Trophoblast cell (in vitro differentiated cells and primary cell): Measurements from ENCODE around the gene MEF2D. TPM values are rescaled to one million over a fixed set of nuclear protein-coding genes. Genes with fewer than 3 reads are reported as not detected.

Experiments used
- DNase-seq, 2 donors: peaks; one replicate each; pipeline ENCODE4 v3.0.0-alpha.2; 2016
- H2AFZ ChIP-seq: 2 replicates; pipeline ENCODE4 v1.6.1; 2013; ENCODE audit warnings: low read length, moderate library complexity, mild to moderate bottlenecking; ENCODE audit not compliant: insufficient read depth, poor library complexity
- H2AK5ac ChIP-seq: 2 replicates; pipeline ENCODE4 v1.6.1; 2013; ENCODE audit warnings: mild to moderate bottlenecking, low read length
- H2BK120ac ChIP-seq: 2 replicates; pipeline ENCODE4 v1.6.1; 2013; ENCODE audit warnings: low read length, mild to moderate bottlenecking, moderate library complexity; ENCODE audit not compliant: insufficient read depth, poor library complexity
- H2BK12ac ChIP-seq: 2 replicates; pipeline ENCODE4 v1.6.1; 2013; ENCODE audit warnings: mild to moderate bottlenecking, low read length, moderate library complexity
- H2BK5ac ChIP-seq: 2 replicates; pipeline ENCODE4 v1.6.1; 2013; ENCODE audit warnings: low read length, low read depth, moderate library complexity, mild to moderate bottlenecking; ENCODE audit not compliant: poor library complexity
- H3K14ac ChIP-seq: 2 replicates; pipeline ENCODE4 v1.6.1; 2013; ENCODE audit warnings: mild to moderate bottlenecking, low read length
- H3K18ac ChIP-seq: 2 replicates; pipeline ENCODE4 v1.6.1; 2013; ENCODE audit warnings: mild to moderate bottlenecking, low read length
- H3K23ac ChIP-seq: 2 replicates; pipeline ENCODE4 v1.6.1; 2013; ENCODE audit warnings: low read length
- H3K27ac ChIP-seq: 2 replicates; pipeline ENCODE4 v1.5.1; 2013; ENCODE audit warnings: low read depth, mild to moderate bottlenecking, inconsistent platforms, low read length, moderate library complexity
- H3K27me3 ChIP-seq: 2 replicates; pipeline ENCODE4 v1.6.1; 2013; ENCODE audit warnings: inconsistent platforms, mild to moderate bottlenecking, low read length, moderate library complexity; ENCODE audit not compliant: insufficient read depth
- H3K36me3 ChIP-seq, 2 experiments: 1 replicate in 1 of 2; 2 replicates in 1 of 2; pipeline ENCODE4 v1.6.1; 2013; ENCODE audit warnings: low read length in 2 of 2, mild to moderate bottlenecking in 2 of 2, moderate library complexity in 1 of 2; ENCODE audit not compliant: insufficient read depth in 2 of 2, control insufficient read depth in 1 of 2
- H3K4ac ChIP-seq: 2 replicates; pipeline ENCODE4 v1.6.1; 2013; ENCODE audit warnings: low read depth, mild to moderate bottlenecking, low read length, moderate library complexity
- H3K4me1 ChIP-seq, 2 experiments: 1 replicate in 1 of 2; 2 replicates in 1 of 2; pipeline ENCODE4 v1.6.1; 2013; ENCODE audit warnings: low read length in 2 of 2, mild to moderate bottlenecking in 2 of 2, moderate library complexity in 1 of 2; ENCODE audit not compliant: insufficient read depth in 2 of 2, control insufficient read depth in 1 of 2
- H3K4me2 ChIP-seq: 2 replicates; pipeline ENCODE4 v1.6.1; 2013; ENCODE audit warnings: inconsistent platforms, mild to moderate bottlenecking, low read length, moderate library complexity
- H3K4me3 ChIP-seq: 2 replicates; pipeline ENCODE4 v1.5.1; 2013; ENCODE audit warnings: mild to moderate bottlenecking, low read depth, low read length, inconsistent platforms
- H3K79me1 ChIP-seq: one replicate; pipeline ENCODE4 v1.6.1; 2013; ENCODE audit warnings: low read length
- H3K79me2 ChIP-seq: 2 replicates; pipeline ENCODE4 v1.6.1; 2013; ENCODE audit warnings: low read length, mild to moderate bottlenecking; ENCODE audit not compliant: control insufficient read depth, insufficient read depth, poor library complexity
- H3K9ac ChIP-seq: 2 replicates; pipeline ENCODE4 v1.6.1; 2013; ENCODE audit warnings: mild to moderate bottlenecking, low read length
- H3K9me3 ChIP-seq: 2 replicates; pipeline ENCODE4 v1.6.1; 2013; ENCODE audit warnings: low read depth, mild to moderate bottlenecking, control low read depth, inconsistent platforms, low read length; ENCODE audit not compliant: insufficient read depth
- H4K12ac ChIP-seq: 2 replicates; pipeline ENCODE4 v1.6.1; 2013; ENCODE audit warnings: low read depth, mild to moderate bottlenecking, low read length, moderate library complexity
- H4K8ac ChIP-seq: 2 replicates; pipeline ENCODE4 v1.6.1; 2013; ENCODE audit warnings: low read depth, mild to moderate bottlenecking, low read length, moderate library complexity
- H4K91ac ChIP-seq: one replicate; pipeline ENCODE4 v1.6.1; 2013; ENCODE audit warnings: low read depth, mild to moderate bottlenecking, low read length, moderate library complexity
- WGBS: extraction: QIAGEN DNeasy Blood & Tissue Kit; methylation state at CpG from one replicate; pipeline ENCODE4 v1.1.7; 2013; ENCODE audit warnings: missing lambda C conversion rate; ENCODE audit not compliant: insufficient read length, insufficient coverage; ENCODE audit errors: extremely low coverage; 5-methylcytosine and 5-hydroxymethylcytosine counted together
- polyA plus RNA-seq: library from polyadenylated mRNA; stranded (reverse); fragments of 200-250 nt; gene quantifications from 2 replicates; pipeline ENCODE4 v1.2.3, GENCODE V29; 2013

Gene MEF2D
- polyA plus RNA-seq, result 10.5 and 10.7 TPM in 2 replicates

GRCh38 chr1:156500543-156500792 lies at the start of gene MEF2D:
Gene MEF2D (minus strand): TSS chr1:156500775. CDS start chr1:156483292, 17,483 bp downstream.
- no CpG with 5 or more reads among the region's 27 CpGs for WGBS

DNA sequence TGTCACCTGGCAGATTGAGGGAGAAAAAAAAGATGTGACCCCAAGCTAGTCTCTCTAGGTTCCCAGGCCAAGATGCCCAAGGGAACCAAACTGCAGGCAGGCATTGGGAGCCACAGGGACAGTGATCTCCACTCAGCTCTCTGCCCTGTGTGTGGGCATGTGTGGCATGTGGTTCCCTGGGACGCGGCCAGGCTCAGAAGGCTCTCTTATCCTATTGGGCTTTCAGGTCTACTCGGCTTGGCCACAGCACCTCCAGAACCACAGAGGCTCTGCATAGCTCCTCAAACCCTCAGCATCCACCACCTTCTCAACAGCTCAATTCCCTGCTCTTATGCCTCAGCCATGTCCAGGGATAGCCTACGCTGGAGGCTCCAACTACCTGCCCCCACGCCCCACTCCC lies 49.8 kb upstream of the MEF2D start:
- no peak overlapping the region for H3K9ac ChIP-seq
- no peak overlapping the region for H3K4ac ChIP-seq
- no peaks in the 10 kb centered on the region for H3K27me3 ChIP-seq
- H2AK5ac ChIP-seq, result no peak overlapping the region
- H2AFZ ChIP-seq, result no peak overlapping the region
- H3K4me3 ChIP-seq, result peak overlapping the region; percentile 18
- WGBS, result no CpG with 5 or more reads among the region's 5 CpGs
- no peak overlapping the region for H2BK12ac ChIP-seq
- peaks cover 36 to 52% of the 10 kb centered on the region in 2 experiments for H3K36me3 ChIP-seq
- no peak overlapping the region for H3K18ac ChIP-seq
- no peak overlapping the region for H2BK5ac ChIP-seq
- H3K79me1 ChIP-seq, result no peaks in the 10 kb centered on the region
- H2BK120ac ChIP-seq, result no peak overlapping the region
- peak overlapping the region; percentile 20 for H4K12ac ChIP-seq
- H3K4me2 ChIP-seq, result no peak overlapping the region
- H3K27ac ChIP-seq, result no peak overlapping the region
- H4K91ac ChIP-seq, result no peak overlapping the region
- no peak for DNase-seq
- peaks cover 5 to 8% of the 10 kb centered on the region in 2 experiments for H3K4me1 ChIP-seq
- H3K14ac ChIP-seq, result no peak overlapping the region
- no peaks in the 10 kb centered on the region for H3K9me3 ChIP-seq
- no peak overlapping the region for H4K8ac ChIP-seq
- no peak overlapping the region for H3K23ac ChIP-seq
- H3K79me2 ChIP-seq, result no peaks in the 10 kb centered on the region

More at GRCh38 chr1:156500543-156500792, at the start of gene MEF2D:
- H3K4ac ChIP-seq, result peak within 1 kb of the TSS; percentile 93
- H3K4me3 ChIP-seq, result peak within 1 kb of the TSS; percentile 91
- H3K14ac ChIP-seq, result peak within 1 kb of the TSS; percentile 99
- peak within 1 kb of the TSS; percentile 89 for H2BK12ac ChIP-seq
- peak within 1 kb of the TSS; percentile 99 for H4K91ac ChIP-seq
- H3K23ac ChIP-seq, result no peak within 1 kb of the TSS
- H3K4me1 ChIP-seq, result peaks cover 28 to 41% of the 10 kb centered on the region in 2 experiments
- no peaks in the 10 kb centered on the region for H3K9me3 ChIP-seq
- H3K79me2 ChIP-seq, result peaks cover 12% of the 10 kb centered on the region
- peak within 1 kb of the TSS; percentile 96 for H4K12ac ChIP-seq
- peak within 1 kb of the TSS; percentile 75 for H2AFZ ChIP-seq
- peak within 1 kb of the TSS; percentile 97 for H3K27ac ChIP-seq
- peak within 1 kb of the TSS; percentile 99 for H2BK5ac ChIP-seq
- H4K8ac ChIP-seq, result peak within 1 kb of the TSS; percentile 94
- H3K18ac ChIP-seq, result peak within 1 kb of the TSS; percentile 98
- no peak for DNase-seq
- H3K79me1 ChIP-seq, result peaks cover 33% of the 10 kb centered on the region
- H2AK5ac ChIP-seq, result peak within 1 kb of the TSS; percentile 81
- H2BK120ac ChIP-seq, result peak within 1 kb of the TSS; percentile 99
- peak within 1 kb of the TSS; percentile 93 for H3K9ac ChIP-seq
- H3K36me3 ChIP-seq, result peaks cover 0 to 2% of the 10 kb centered on the region in 2 experiments
- peak within 1 kb of the TSS; percentile 92 for H3K4me2 ChIP-seq
- no peaks in the 10 kb centered on the region for H3K27me3 ChIP-seq

DNA sequence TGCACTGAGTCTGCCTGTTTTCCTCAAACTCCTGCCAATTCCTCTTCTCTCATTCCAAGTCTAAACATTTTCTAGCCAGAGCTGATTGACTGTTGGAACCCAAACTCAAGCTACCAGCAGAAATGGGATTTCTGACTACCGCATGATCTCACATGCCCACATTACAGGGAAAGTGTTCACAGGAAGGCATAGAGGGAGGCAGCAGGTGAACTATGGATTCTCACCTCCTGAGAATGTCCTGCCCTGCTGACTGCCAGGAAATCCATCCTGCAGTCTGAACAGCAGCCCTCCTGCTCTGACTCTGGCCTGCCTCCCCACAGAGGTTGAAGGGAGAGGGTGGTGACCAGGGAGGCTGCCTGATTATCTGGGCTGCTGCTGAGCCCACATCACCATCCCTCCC lies 49.3 kb upstream of the MEF2D start:
- WGBS, result no CpG with 5 or more reads among the region's 1 CpG

GRCh38 chr1:156549390-156549789 lies 48.8 kb upstream of the MEF2D start:
- no peak overlapping the region for H3K4me3 ChIP-seq
- no CpG with 5 or more reads among the region's 2 CpGs for WGBS
- no peak overlapping the region for H2BK5ac ChIP-seq
- no peak overlapping the region for H3K27ac ChIP-seq
- H3K9me3 ChIP-seq, result no peaks in the 10 kb centered on the region
- no peak overlapping the region for H3K14ac ChIP-seq
- no peak overlapping the region for H2AK5ac ChIP-seq
- no peak overlapping the region for H2AFZ ChIP-seq
- H2BK12ac ChIP-seq, result no peak overlapping the region
- DNase-seq, result peak; percentile 70 to 83
- no peak overlapping the region for H3K18ac ChIP-seq
- H3K36me3 ChIP-seq, result peaks cover 28 to 50% of the 10 kb centered on the region in 2 experiments
- H3K79me2 ChIP-seq, result no peaks in the 10 kb centered on the region
- no peaks in the 10 kb centered on the region for H3K79me1 ChIP-seq
- H3K9ac ChIP-seq, result no peak overlapping the region
- H4K8ac ChIP-seq, result no peak overlapping the region
- no peak overlapping the region for H3K4ac ChIP-seq
- H3K4me2 ChIP-seq, result no peak overlapping the region
- H3K23ac ChIP-seq, result no peak overlapping the region
- H4K91ac ChIP-seq, result no peak overlapping the region
- H3K27me3 ChIP-seq, result no peaks in the 10 kb centered on the region
- H3K4me1 ChIP-seq, result peaks cover 9 to 11% of the 10 kb centered on the region in 2 experiments
- no peak overlapping the region for H4K12ac ChIP-seq
- no peak overlapping the region for H2BK120ac ChIP-seq

More for the DNA sequence above, 49.3 kb upstream of the MEF2D start:
- Histone ChIP-seq H3K9ac (no peak overlapping the region), H3K79me1 (no peaks in the 10 kb centered on the region), H3K79me2 (no peaks in the 10 kb centered on the region), H3K36me3 (peaks cover 32 to 52% of the 10 kb centered on the region in 2 experiments), H4K12ac (no peak overlapping the region), H2BK12ac (no peak overlapping the region), H3K14ac (no peak overlapping the region), H3K27ac (no peak overlapping the region), H3K4ac (no peak overlapping the region), H4K91ac (no peak overlapping the region), H2BK120ac (no peak overlapping the region), H3K4me3 (no peak overlapping the region), H3K23ac (no peak overlapping the region), H2AK5ac (no peak overlapping the region), H3K27me3 (no peaks in the 10 kb centered on the region), H2BK5ac (no peak overlapping the region), H3K4me1 (peaks cover 7 to 8% of the 10 kb centered on the region in 2 experiments), H2AFZ (no peak overlapping the region), H3K9me3 (no peaks in the 10 kb centered on the region), H3K4me2 (no peak overlapping the region), H3K18ac (no peak overlapping the region), H4K8ac (no peak overlapping the region)
- DNase-seq, result peak; percentile 90 to 91
